SU-DHL-6 (cell line): ENCODE results near the gene MYO10.

Experiments
- H2AFZ ChIP-seq: fragments of 200-600 bp; sonication (generic); 2 replicates; pipeline ENCODE4 v1.6.1; 2014; ENCODE audit warnings: low read depth, mild to moderate bottlenecking, moderate library complexity, mixed read lengths, antibody characterized with exemption, low read length; ENCODE audit not compliant: severe bottlenecking
- H3F3A ChIP-seq: fragments of 200-600 bp; shearing (Covaris generic); 2 replicates; pipeline ENCODE4 v1.6.0; 2016; ENCODE audit warnings: antibody characterized with exemption, mild to moderate bottlenecking; ENCODE audit not compliant: insufficient read depth
- H3K27ac ChIP-seq: fragments of 200-600 bp; sonication (generic); 2 replicates; pipeline ENCODE4 v1.5.1; 2016; ENCODE audit warnings: low read depth, mild to moderate bottlenecking, low read length, moderate library complexity, mixed read lengths
- H3K27me3 ChIP-seq: fragments of 200-600 bp; sonication (generic), shearing (Covaris generic); 2 replicates; pipeline ENCODE4 v1.6.0; 2014; ENCODE audit warnings: mild to moderate bottlenecking, low read length
- H3K36me3 ChIP-seq: fragments of 200-600 bp; sonication (generic); 2 replicates; pipeline ENCODE4 v1.6.1; 2014; ENCODE audit warnings: mild to moderate bottlenecking, low read length, mixed read lengths
- H3K4me2 ChIP-seq: fragments of 300-600, 200-600 bp; shearing (Covaris generic), sonication (generic); 2 replicates; pipeline ENCODE4 v1.6.0; 2014; ENCODE audit warnings: low read length, low read depth, mild to moderate bottlenecking; ENCODE audit not compliant: poor library complexity, severe bottlenecking
- H3K4me3 ChIP-seq: fragments of 200-600 bp; sonication (generic); 2 replicates; pipeline ENCODE4 v1.5.1; 2014; ENCODE audit warnings: antibody characterized with exemption, low read length, mild to moderate bottlenecking, mixed read lengths; ENCODE audit not compliant: insufficient read depth, poor library complexity, severe bottlenecking
- H3K79me2 ChIP-seq: fragments of 200-600 bp; sonication (generic); 2 replicates; pipeline ENCODE4 v1.6.1; 2014; ENCODE audit warnings: mild to moderate bottlenecking, low read length, moderate library complexity; ENCODE audit not compliant: insufficient read depth
- H3K9ac ChIP-seq: fragments of 200-600 bp; sonication (generic); 2 replicates; pipeline ENCODE4 v1.7.0; 2014; ENCODE audit warnings: mild to moderate bottlenecking, low read length
- H3K9me2 ChIP-seq: fragments of 200-600 bp; sonication (generic); replicated peaks from 2 replicates; pipeline ENCODE4 v1.6.1; 2014; ENCODE audit warnings: low read length; ENCODE audit not compliant: insufficient read depth
- H3K9me3 ChIP-seq: fragments of 200-600 bp; sonication (generic); 2 replicates; pipeline ENCODE4 v1.6.1; 2014; ENCODE audit warnings: low read length, mixed read lengths; ENCODE audit not compliant: insufficient read depth
- H4K20me1 ChIP-seq: fragments of 200-600 bp; sonication (generic); 2 replicates; pipeline ENCODE4 v1.6.1; 2014; ENCODE audit warnings: low read depth, mild to moderate bottlenecking, antibody characterized with exemption, low read length, moderate library complexity, mixed read lengths
- EZH2phosphoT487 ChIP-seq: fragments of 200-600 bp; sonication (generic), shearing (Covaris generic); conservative IDR thresholded peaks from 2 replicates; pipeline ENCODE4 v1.6.1; 2018; ENCODE audit warnings: mild to moderate bottlenecking, antibody characterized with exemption, low read length, moderate library complexity, mixed read lengths
- TF ChIP-seq, protein P1 (sequence below): fragments of 200-600 bp; sonication (generic); IDR thresholded peaks from one replicate; pipeline ENCODE4 v1.5.1; 2017; ENCODE audit warnings: antibody characterized with exemption, mild to moderate bottlenecking, low read length, moderate library complexity; ENCODE audit not compliant: insufficient read depth, poor library complexity, severe bottlenecking

Gene MYO10

GRCh38 chr5:16644301-16644889, 291.7 kb downstream of the MYO10 start:
- Histone ChIP-seq H3K79me2 (no peaks in the 10 kb centered on the region), H3K27ac (no peak overlapping the region), H4K20me1 (no peaks in the 10 kb centered on the region), H2AFZ (no peak overlapping the region), H3K4me2 (no peak overlapping the region), H3K36me3 (no peaks in the 10 kb centered on the region), H3K9me2 (no peaks in the 10 kb centered on the region), H3K9ac (no peak overlapping the region), H3K9me3 (no peaks in the 10 kb centered on the region), H3K4me3 (no peak overlapping the region), H3K27me3 (no peaks in the 10 kb centered on the region), H3F3A (no peaks in the 10 kb centered on the region)
- TF ChIP-seq, protein P1, sequence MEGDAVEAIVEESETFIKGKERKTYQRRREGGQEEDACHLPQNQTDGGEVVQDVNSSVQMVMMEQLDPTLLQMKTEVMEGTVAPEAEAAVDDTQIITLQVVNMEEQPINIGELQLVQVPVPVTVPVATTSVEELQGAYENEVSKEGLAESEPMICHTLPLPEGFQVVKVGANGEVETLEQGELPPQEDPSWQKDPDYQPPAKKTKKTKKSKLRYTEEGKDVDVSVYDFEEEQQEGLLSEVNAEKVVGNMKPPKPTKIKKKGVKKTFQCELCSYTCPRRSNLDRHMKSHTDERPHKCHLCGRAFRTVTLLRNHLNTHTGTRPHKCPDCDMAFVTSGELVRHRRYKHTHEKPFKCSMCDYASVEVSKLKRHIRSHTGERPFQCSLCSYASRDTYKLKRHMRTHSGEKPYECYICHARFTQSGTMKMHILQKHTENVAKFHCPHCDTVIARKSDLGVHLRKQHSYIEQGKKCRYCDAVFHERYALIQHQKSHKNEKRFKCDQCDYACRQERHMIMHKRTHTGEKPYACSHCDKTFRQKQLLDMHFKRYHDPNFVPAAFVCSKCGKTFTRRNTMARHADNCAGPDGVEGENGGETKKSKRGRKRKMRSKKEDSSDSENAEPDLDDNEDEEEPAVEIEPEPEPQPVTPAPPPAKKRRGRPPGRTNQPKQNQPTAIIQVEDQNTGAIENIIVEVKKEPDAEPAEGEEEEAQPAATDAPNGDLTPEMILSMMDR, result no peak
- TF ChIP-seq EZH2phosphoT487, result no peak

- TF ChIP-seq EZH2phosphoT487, result no peak
- TF ChIP-seq, protein P1, result no peak
- H3K27ac ChIP-seq, result no peak overlapping the region
- H3K79me2 ChIP-seq, result no peaks in the 10 kb centered on the region
- H3K4me2 ChIP-seq, result no peak overlapping the region
- H2AFZ ChIP-seq, result no peak overlapping the region
- no peaks in the 10 kb centered on the region for H3K9me2 ChIP-seq
- no peaks in the 10 kb centered on the region for H3K36me3 ChIP-seq
- no peaks in the 10 kb centered on the region for H3F3A ChIP-seq
- H3K9ac ChIP-seq, result no peak overlapping the region
- no peaks in the 10 kb centered on the region for H3K27me3 ChIP-seq
- H4K20me1 ChIP-seq, result no peaks in the 10 kb centered on the region
- no peaks in the 10 kb centered on the region for H3K9me3 ChIP-seq
- no peak overlapping the region for H3K4me3 ChIP-seq
Observed at GRCh38 chr5:16642867-16643266, 293.2 kb downstream of the MYO10 start.

DNA sequence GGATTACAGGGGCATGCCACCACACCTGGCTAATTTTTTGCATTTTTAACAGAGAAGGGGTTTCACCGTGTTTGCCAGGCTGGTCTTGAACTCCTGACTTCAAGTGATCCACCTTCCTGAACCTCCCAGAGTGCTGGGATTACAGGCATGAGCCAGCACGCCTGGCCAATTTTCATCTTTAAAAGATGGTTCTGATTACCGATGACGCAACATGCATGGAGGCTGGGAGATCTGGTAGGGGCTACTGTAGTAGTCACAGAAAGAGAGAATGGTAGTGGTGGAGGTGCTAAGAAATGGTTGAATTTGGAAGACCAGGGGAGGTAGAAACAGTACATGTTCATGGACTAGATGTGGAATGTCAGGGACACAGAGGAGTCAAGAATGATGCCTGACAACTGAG, 296.9 kb downstream of the MYO10 start:
- H3K4me2 ChIP-seq, result no peak overlapping the region
- H3K9ac ChIP-seq, result no peak overlapping the region
- H2AFZ ChIP-seq, result no peak overlapping the region
- no peak overlapping the region for H3K4me3 ChIP-seq
- H3K27ac ChIP-seq, result no peak overlapping the region
- no peaks in the 10 kb centered on the region for H3K27me3 ChIP-seq
- no peaks in the 10 kb centered on the region for H3K9me3 ChIP-seq
- H3K79me2 ChIP-seq, result no peaks in the 10 kb centered on the region
- TF ChIP-seq, protein P1, result no peak
- no peaks in the 10 kb centered on the region for H3F3A ChIP-seq
- no peaks in the 10 kb centered on the region for H3K9me2 ChIP-seq
- H3K36me3 ChIP-seq, result no peaks in the 10 kb centered on the region
- H4K20me1 ChIP-seq, result no peaks in the 10 kb centered on the region
